Measurements from ENCODE around the gene CD3E. TPM values are rescaled to one million over a fixed set of nuclear protein-coding genes. Genes with fewer than 3 reads are reported as not detected.
A peak's percentile ranks its signal among the peaks of the same experiment; 100 is the strongest.

The CD3E gene
- total RNA-seq, 1 experiment from 2014 or later = not detected

GRCh38 chr11:118310781-118311485 is 6.4 kb downstream of the CD3E start:
- ChIA-PET CTCF (interaction anchor here (0.6 kb wide), 1 partner anchor 40 kb away, joined by 4 read pairs; no protein-coding TSS in a partner anchor), POLR2A (ENCODE audit: unreplicated experiment) (no interaction called here)
- Histone ChIP-seq H3K9me3 (ENCODE audit: insufficient read depth, low read depth) (no peaks in the 10 kb centered on the region), H3K36me3 (ENCODE audit: low read depth) (no peaks in the 10 kb centered on the region), H3K79me2 (ENCODE audit: low read depth) (no peaks in the 10 kb centered on the region), H3K4me3 (no peak overlapping the region), H3K27ac (no peak overlapping the region), H3K9me2 (ENCODE audit: insufficient read depth) (no peaks in the 10 kb centered on the region), H3K4me1 (replicated peaks; ENCODE audit: insufficient read depth) (peaks cover 47% of the 10 kb centered on the region), H3K27me3 (ENCODE audit: insufficient read depth, low read depth) (no peaks in the 10 kb centered on the region), H3K4me2 (peak overlapping the region; percentile 27; the same call in 1 of the 2 replicates), H4K20me1 (ENCODE audit: insufficient read depth) (no peaks in the 10 kb centered on the region), H2AFZ (no peak overlapping the region), H3F3A (ENCODE audit: insufficient read depth, low read depth) (peaks cover 13% of the 10 kb centered on the region)
- no TSS peak for BruUV-seq (replicated peaks)
- TF ChIP-seq CTCF (conservative IDR thresholded peaks at IDR 0.05) = no peak
- no peak for TF ChIP-seq EZH2 (IDR thresholded peaks at IDR 0.05; ENCODE audit: low read depth)
- intact Hi-C loops (cut with micrococcal nuclease; ENCODE audit: unreplicated experiment) = no loop called here
- peak in 1 of 2 experiments; percentile 55 for DNase-seq

GRCh38 chr11:118311518-118311917 is 7.0 kb downstream of the CD3E start:
- H3K79me2 ChIP-seq (ENCODE audit: low read depth) = no peaks in the 10 kb centered on the region
- ChIA-PET POLR2A (ENCODE audit: unreplicated experiment) (no interaction called here), CTCF (no interaction called here)

GRCh38 chr11:118312328-118312727 is 7.8 kb downstream of the CD3E start:
- no peak overlapping the region for H3K4me2 ChIP-seq
- no peaks in the 10 kb centered on the region for H3K9me3 ChIP-seq (ENCODE audit: insufficient read depth, low read depth)
- no peaks in the 10 kb centered on the region for H3K9me2 ChIP-seq (ENCODE audit: insufficient read depth)
- H2AFZ ChIP-seq = no peak overlapping the region
- no peak for DNase-seq
- peaks cover 27% of the 10 kb centered on the region for H3F3A ChIP-seq (ENCODE audit: insufficient read depth, low read depth)
- no peaks in the 10 kb centered on the region for H3K79me2 ChIP-seq (ENCODE audit: low read depth)
- intact Hi-C loops (cut with micrococcal nuclease; ENCODE audit: unreplicated experiment) = no loop called here
- ChIA-PET CTCF (no interaction called here), POLR2A (ENCODE audit: unreplicated experiment) (interaction anchor here (0.5 kb wide), 1 partner anchor 33 kb away, joined by 3 read pairs; no protein-coding TSS in a partner anchor)
- BruUV-seq (replicated peaks) = no TSS peak
- H3K27ac ChIP-seq = no peak overlapping the region
- no peaks in the 10 kb centered on the region for H3K36me3 ChIP-seq (ENCODE audit: low read depth)
- H3K4me3 ChIP-seq = no peak overlapping the region
- TF ChIP-seq CTCF (conservative IDR thresholded peaks at IDR 0.05) (no peak), EZH2 (IDR thresholded peaks at IDR 0.05; ENCODE audit: low read depth) (no peak)
- H3K4me1 ChIP-seq (replicated peaks; ENCODE audit: insufficient read depth) = peaks cover 61% of the 10 kb centered on the region
- H3K27me3 ChIP-seq (ENCODE audit: insufficient read depth, low read depth) = no peaks in the 10 kb centered on the region
- no peaks in the 10 kb centered on the region for H4K20me1 ChIP-seq (ENCODE audit: insufficient read depth)

More at GRCh38 chr11:118311518-118311917, 7.0 kb downstream of the CD3E start:
- no peak overlapping the region for H3K4me3 ChIP-seq
- H3K36me3 ChIP-seq (ENCODE audit: low read depth) = no peaks in the 10 kb centered on the region
- no peaks in the 10 kb centered on the region for H3K9me3 ChIP-seq (ENCODE audit: insufficient read depth, low read depth)
- no peaks in the 10 kb centered on the region for H3K9me2 ChIP-seq (ENCODE audit: insufficient read depth)
- no TSS peak for BruUV-seq (replicated peaks)
- peaks cover 19% of the 10 kb centered on the region for H3F3A ChIP-seq (ENCODE audit: insufficient read depth, low read depth)
- intact Hi-C loops (cut with micrococcal nuclease; ENCODE audit: unreplicated experiment) = no loop called here
- no peak overlapping the region for H3K27ac ChIP-seq
- H3K27me3 ChIP-seq (ENCODE audit: insufficient read depth, low read depth) = no peaks in the 10 kb centered on the region
- no peaks in the 10 kb centered on the region for H4K20me1 ChIP-seq (ENCODE audit: insufficient read depth)
- H3K4me2 ChIP-seq = peak overlapping the region; percentile 27; the same call in 1 of the 2 replicates
- no peak for DNase-seq
- no peak for TF ChIP-seq EZH2 (IDR thresholded peaks at IDR 0.05; ENCODE audit: low read depth)
- TF ChIP-seq CTCF (conservative IDR thresholded peaks at IDR 0.05) = no peak
- no peak overlapping the region for H2AFZ ChIP-seq
- H3K4me1 ChIP-seq (replicated peaks; ENCODE audit: insufficient read depth) = peaks cover 53% of the 10 kb centered on the region

Measured in PC-9 (cell line).